Thoracic aorta (tissue), 2 donors: ENCODE data around the gene POLK. TPM values are rescaled to one million over a fixed set of nuclear protein-coding genes. Genes with fewer than 3 reads are reported as not detected.

Experiments
- ATAC-seq: fragments of 150-250 bp; one replicate; pipeline ENCODE4 v1.8.0; 2017; ENCODE audit warnings: low read depth; ENCODE audit not compliant: insufficient number of reproducible peaks, low FRiP score
- DNase-seq: peaks from one replicate; pipeline ENCODE4 v3.0.0-alpha.2; 2020; ENCODE audit warnings: low spot score
- H3K27ac ChIP-seq, 2 donors: fragments of 200-600 bp; sonication (generic); 1 replicate in 1 of 2; 2 replicates in 1 of 2; pipeline ENCODE4 v1.5.1; 2016; ENCODE audit warnings: mild to moderate bottlenecking in 2 of 2, moderate library complexity in 2 of 2
- H3K27me3 ChIP-seq: fragments of 200-600 bp; sonication (generic); replicated peaks from 2 replicates; pipeline ENCODE4 v1.6.0; 2016; ENCODE audit warnings: mild to moderate bottlenecking; ENCODE audit not compliant: insufficient read depth
- H3K36me3 ChIP-seq: fragments of 200-600 bp; sonication (generic); one replicate; pipeline ENCODE4 v1.5.1; 2016
- H3K4me1 ChIP-seq, 2 donors: fragments of 200-600 bp; sonication (generic); 1 replicate in 1 of 2; 2 replicates in 1 of 2; pipeline versions ENCODE4 v1.5.1 to v1.6.0; 2016; ENCODE audit warnings: low read depth in 2 of 2, mild to moderate bottlenecking in 1 of 2; ENCODE audit not compliant: control insufficient read depth in 1 of 2
- H3K4me3 ChIP-seq: fragments of 200-600 bp; sonication (generic); 2 replicates; pipeline ENCODE4 v1.5.1; 2016; ENCODE audit warnings: mild to moderate bottlenecking
- H3K9me3 ChIP-seq: fragments of 200-600 bp; sonication (generic); 2 replicates; pipeline ENCODE4 v1.5.1; 2016
- CTCF ChIP-seq: fragments of 200-600 bp; sonication (generic); IDR thresholded peaks from one replicate; pipeline ENCODE4 v1.5.1; 2019; ENCODE audit warnings: antibody characterized with exemption
- total RNA-seq, 2 donors: library from RNA; depleted of rRNA; stranded (reverse); fragments of >200 nt; gene quantifications; one replicate each; pipeline versions ENCODE4 v1.1.0 to v1.2.3, GENCODE V29; 2016

Gene POLK
- total RNA-seq, 2 donors from 2014 or later, result 48.2 to 51.4 TPM

DNA sequence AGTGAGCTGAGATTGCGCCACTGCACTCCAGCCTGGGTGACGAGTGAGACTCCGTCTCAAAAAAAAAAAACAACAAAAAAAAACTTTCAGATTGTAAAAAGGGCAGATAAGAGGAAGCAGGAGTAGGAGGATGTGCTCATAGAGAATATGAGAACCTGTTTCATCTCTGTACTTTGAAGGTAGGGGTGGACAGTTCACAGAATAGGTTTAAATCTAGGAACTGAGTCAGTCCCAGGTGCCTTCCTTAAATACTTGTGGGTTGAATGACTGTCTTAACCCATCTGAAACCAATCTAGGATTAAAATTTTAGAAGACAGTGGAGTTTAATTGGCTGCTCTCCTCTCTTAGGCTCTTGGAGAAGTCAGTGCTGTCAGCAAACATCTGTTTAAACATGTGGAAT, 12.4 kb downstream of the POLK start:
- peaks cover 6% of the 10 kb centered on the region for H3K36me3 ChIP-seq
- peaks cover 17% of the 10 kb centered on the region for H3K9me3 ChIP-seq
- peaks cover 17 to 19% of the 10 kb centered on the region in 2 donors for H3K4me1 ChIP-seq
- ATAC-seq (no peak), DNase-seq (no peak)
- no peak overlapping the region for H3K27ac ChIP-seq
- no peaks in the 10 kb centered on the region for H3K27me3 ChIP-seq
- H3K4me3 ChIP-seq, result no peak overlapping the region
- TF ChIP-seq CTCF, result no peak

DNA sequence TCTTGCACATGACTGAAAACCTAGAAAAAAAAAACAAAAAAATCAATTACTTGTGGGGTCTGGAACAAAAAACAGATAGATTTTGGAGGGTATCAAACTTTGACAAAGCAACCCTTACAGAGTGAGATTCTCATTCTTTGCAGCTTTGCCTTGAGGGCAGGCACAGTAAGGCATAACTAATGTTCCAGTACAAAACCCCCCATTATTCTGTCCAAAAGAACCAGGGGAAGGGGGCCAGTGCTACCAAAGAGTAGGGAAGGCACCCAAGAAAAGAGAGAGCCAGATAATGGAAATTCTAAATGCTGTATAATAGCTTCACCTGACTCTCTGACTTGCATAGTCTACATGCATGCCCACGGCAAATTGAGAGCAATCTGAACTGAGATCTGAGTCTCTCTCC, 12.9 kb downstream of the POLK start:
- Histone ChIP-seq H3K27me3 (no peaks in the 10 kb centered on the region), H3K9me3 (peaks cover 17% of the 10 kb centered on the region), H3K4me1 (peaks cover 17 to 19% of the 10 kb centered on the region in 2 donors), H3K36me3 (peaks cover 6% of the 10 kb centered on the region), H3K4me3 (no peak overlapping the region), H3K27ac (no peak overlapping the region)
- ATAC-seq (no peak), DNase-seq (no peak)
- TF ChIP-seq CTCF, result no peak

- no peak for TF ChIP-seq CTCF
- Histone ChIP-seq H3K9me3 (peaks cover 13% of the 10 kb centered on the region), H3K4me3 (no peak overlapping the region), H3K4me1 (peaks cover 17 to 19% of the 10 kb centered on the region in 2 donors), H3K36me3 (peaks cover 4% of the 10 kb centered on the region), H3K27me3 (no peaks in the 10 kb centered on the region), H3K27ac (no peak overlapping the region)
- no peak for ATAC-seq
- DNase-seq, result no peak
Measured at GRCh38 chr5:75525344-75525743, 13.7 kb downstream of the POLK start.

GRCh38 chr5:75526070-75526469, 14.4 kb downstream of the POLK start:
- no peak overlapping the region for H3K4me3 ChIP-seq
- ATAC-seq, result no peak
- no peak overlapping the region for H3K27ac ChIP-seq
- H3K27me3 ChIP-seq, result no peaks in the 10 kb centered on the region
- H3K9me3 ChIP-seq, result peaks cover 6% of the 10 kb centered on the region
- no peak for TF ChIP-seq CTCF
- no peak for DNase-seq
- H3K4me1 ChIP-seq, result peaks cover 17 to 19% of the 10 kb centered on the region in 2 donors
- no peaks in the 10 kb centered on the region for H3K36me3 ChIP-seq

DNA sequence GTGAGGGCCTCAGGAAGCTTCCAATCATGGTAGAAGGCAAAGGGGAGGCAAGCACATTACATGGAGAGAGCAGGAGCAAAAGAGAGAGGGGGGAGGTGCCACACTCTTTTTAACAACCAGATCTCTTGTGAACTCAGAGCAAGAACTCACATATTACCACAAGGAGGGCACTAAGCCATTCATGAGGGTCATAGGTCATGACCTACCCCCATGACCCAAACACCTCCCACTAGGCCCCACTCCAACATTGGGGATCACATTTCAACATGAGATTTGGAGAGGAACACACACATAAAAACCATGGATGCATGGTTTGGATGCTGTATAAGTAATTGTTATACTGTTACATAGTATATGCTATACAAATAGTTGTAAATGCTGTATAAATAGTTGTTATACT, 17.5 kb downstream of the POLK start:
- no peaks in the 10 kb centered on the region for H3K27me3 ChIP-seq
- TF ChIP-seq CTCF, result no peak
- no peaks in the 10 kb centered on the region for H3K36me3 ChIP-seq
- no peaks in the 10 kb centered on the region for H3K9me3 ChIP-seq
- H3K4me1 ChIP-seq, result peaks cover 0 to 7% of the 10 kb centered on the region in 2 donors
- no peak overlapping the region for H3K4me3 ChIP-seq
- no peak for ATAC-seq
- no peak for DNase-seq
- H3K27ac ChIP-seq, result no peak overlapping the region
